Measurements from ENCODE around the gene S100A8.

- TF ChIP-seq GATA2 (IDR thresholded peaks at IDR 0.05; ENCODE audit: low read depth, low read length) (no peak), GATA3 (IDR thresholded peaks at IDR 0.05; ENCODE audit: low read depth, low read length) (no peak)
Observed at GRCh38 chr1:153367090-153367489, 23.8 kb downstream of the S100A8 start.

Data from SH-SY5Y (cell line).